ENCODE measurements around the gene CD82. TPM values are rescaled to one million over a fixed set of nuclear protein-coding genes. Genes with fewer than 3 reads are reported as not detected.
A peak's percentile ranks its signal among the peaks of the same experiment; 100 is the strongest.

Gene CD82, protein sequence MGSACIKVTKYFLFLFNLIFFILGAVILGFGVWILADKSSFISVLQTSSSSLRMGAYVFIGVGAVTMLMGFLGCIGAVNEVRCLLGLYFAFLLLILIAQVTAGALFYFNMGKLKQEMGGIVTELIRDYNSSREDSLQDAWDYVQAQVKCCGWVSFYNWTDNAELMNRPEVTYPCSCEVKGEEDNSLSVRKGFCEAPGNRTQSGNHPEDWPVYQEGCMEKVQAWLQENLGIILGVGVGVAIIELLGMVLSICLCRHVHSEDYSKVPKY
- 0.61 and 1.0 TPM in 2 replicates for polyA plus RNA-seq (2013)

DNA sequence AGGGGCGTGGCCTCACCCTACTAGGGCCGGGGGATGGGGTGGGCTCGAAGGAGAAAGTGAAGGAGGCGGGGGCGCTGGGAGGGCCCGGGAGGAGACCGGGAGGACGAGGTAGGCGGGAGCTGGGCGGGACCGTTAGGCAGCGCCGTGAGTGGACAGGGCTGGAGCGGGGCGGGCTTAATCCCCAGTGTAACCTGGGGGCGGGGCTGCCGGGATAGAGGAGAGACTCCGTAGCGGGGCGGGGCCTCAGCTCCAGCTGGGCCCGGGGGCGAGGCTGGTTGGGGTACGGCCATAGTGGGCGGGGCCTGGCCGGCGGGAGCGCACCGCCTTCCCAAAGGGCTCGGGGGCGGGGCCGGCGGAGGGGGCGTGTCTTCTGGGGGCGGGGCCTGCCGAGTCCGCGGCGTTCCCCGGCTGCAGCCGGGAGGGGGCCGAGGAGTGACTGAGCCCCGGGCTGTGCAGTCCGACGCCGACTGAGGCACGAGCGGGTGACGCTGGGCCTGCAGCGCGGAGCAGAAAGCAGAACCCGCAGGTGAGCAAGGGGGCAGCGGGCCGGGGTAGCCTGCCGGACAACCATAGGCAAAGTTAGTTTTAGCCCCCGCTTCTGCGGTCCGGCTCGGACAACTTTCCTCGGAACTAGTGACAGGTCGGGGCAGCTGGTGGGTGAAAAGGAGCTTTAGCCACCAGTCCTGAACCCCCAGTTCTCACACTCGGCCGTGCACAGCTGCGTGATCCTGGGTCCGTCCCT, at the start of gene CD82:
Gene CD82 (plus strand): TSS at position 453 of the 742 bp plus-strand sequence. CDS start 29,000 bp downstream, outside the sequence.
- Histone ChIP-seq H2AFZ (ENCODE audit: insufficient read depth, low read length, poor library complexity) (peak within 1 kb of the TSS; percentile 70), H3K79me1 (ENCODE audit: low read length) (peaks cover 4% of the 10 kb centered on the region), H3K4me1 (ENCODE audit: control insufficient read depth in 1 of 2, insufficient read depth in 2 of 2, low read length in 2 of 2) (peaks cover 6 to 16% of the 10 kb centered on the region in 2 experiments), H3K36me3 (ENCODE audit: control insufficient read depth in 1 of 2, insufficient read depth in 2 of 2, low read length in 2 of 2) (no peaks in the 10 kb centered on the region), H3K4me2 (ENCODE audit: low read length) (peak within 1 kb of the TSS; percentile 88), H4K91ac (ENCODE audit: low read depth, low read length) (peak within 1 kb of the TSS; percentile 36), H3K79me2 (ENCODE audit: control insufficient read depth, insufficient read depth, low read length, poor library complexity) (no peaks in the 10 kb centered on the region), H2BK12ac (ENCODE audit: low read length) (no peak within 1 kb of the TSS), H2AK5ac (ENCODE audit: low read length) (no peak within 1 kb of the TSS), H3K27me3 (ENCODE audit: insufficient read depth, low read length) (peaks cover 6% of the 10 kb centered on the region), H3K4ac (ENCODE audit: low read depth, low read length) (no peak within 1 kb of the TSS), H3K9ac (ENCODE audit: low read length) (peak within 1 kb of the TSS; percentile 0), H4K8ac (ENCODE audit: low read depth, low read length) (peak within 1 kb of the TSS; percentile 82), H3K18ac (ENCODE audit: low read length) (no peak within 1 kb of the TSS), H3K4me3 (ENCODE audit: low read depth, low read length) (peak within 1 kb of the TSS; percentile 67), H3K23ac (ENCODE audit: low read length) (no peak within 1 kb of the TSS), H4K12ac (ENCODE audit: low read depth, low read length) (no peak within 1 kb of the TSS), H2BK120ac (ENCODE audit: insufficient read depth, low read length, poor library complexity) (no peak within 1 kb of the TSS), H3K27ac (ENCODE audit: low read depth, low read length) (no peak within 1 kb of the TSS), H3K14ac (ENCODE audit: low read length) (no peak within 1 kb of the TSS), H3K9me3 (ENCODE audit: insufficient read depth, low read depth, low read length) (peaks cover 4% of the 10 kb centered on the region), H2BK5ac (ENCODE audit: low read depth, low read length, poor library complexity) (no peak within 1 kb of the TSS)
- peak; percentile 97 for DNase-seq
- whole genome bisulfite sequencing (ENCODE audit: extremely low coverage, insufficient coverage, insufficient read length) = no CpG with 5 or more reads among the region's 64 CpGs

DNA sequence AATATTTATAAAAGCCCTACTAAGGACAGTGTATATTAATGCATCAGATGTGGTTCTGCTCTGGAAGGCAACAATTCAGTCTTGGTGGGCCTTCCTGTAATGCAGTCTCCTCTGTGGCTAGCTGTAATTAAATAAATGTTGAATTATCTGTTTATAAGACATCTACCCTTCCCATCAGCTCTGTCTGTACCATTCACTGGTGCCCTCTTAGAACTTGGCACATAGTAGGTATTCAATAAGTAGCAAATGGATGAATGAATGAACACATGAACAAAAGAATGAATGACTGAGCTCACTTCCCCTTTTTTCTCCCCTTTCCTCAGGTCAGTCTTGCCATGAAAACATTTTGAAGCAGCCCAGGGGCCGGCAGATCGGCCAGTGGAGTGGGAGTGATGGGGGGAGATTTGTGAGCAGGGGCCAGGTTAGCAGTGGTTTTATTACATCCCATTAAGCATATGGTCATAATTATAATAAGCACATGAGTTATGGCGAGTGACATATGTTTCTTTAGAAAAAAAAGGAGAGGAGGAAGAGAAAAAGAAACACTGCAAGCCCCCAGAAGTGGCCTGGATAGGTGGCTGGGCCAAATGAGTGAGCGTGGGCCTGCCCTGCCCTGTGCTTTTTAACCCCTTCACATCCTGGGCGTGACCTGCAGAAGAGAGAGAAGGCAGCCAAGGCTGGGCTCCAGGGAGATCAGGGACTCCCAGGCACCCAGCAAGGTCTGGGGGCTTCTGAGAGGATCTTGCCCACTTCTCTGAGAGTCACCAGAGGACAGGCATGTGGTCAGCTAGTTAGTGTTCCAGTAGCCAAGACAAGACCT, 48.6 kb upstream of the CD82 start:
- Histone ChIP-seq H3K79me1 (ENCODE audit: low read length) (no peaks in the 10 kb centered on the region), H4K12ac (ENCODE audit: low read depth, low read length) (no peak overlapping the region), H2BK12ac (ENCODE audit: low read length) (no peak overlapping the region), H3K14ac (ENCODE audit: low read length) (no peak overlapping the region), H2AK5ac (ENCODE audit: low read length) (no peak overlapping the region), H3K9ac (ENCODE audit: low read length) (no peak overlapping the region), H3K27me3 (ENCODE audit: insufficient read depth, low read length) (no peaks in the 10 kb centered on the region), H3K4ac (ENCODE audit: low read depth, low read length) (no peak overlapping the region), H3K27ac (ENCODE audit: low read depth, low read length) (no peak overlapping the region), H4K91ac (ENCODE audit: low read depth, low read length) (no peak overlapping the region), H3K4me3 (ENCODE audit: low read depth, low read length) (no peak overlapping the region), H3K4me2 (ENCODE audit: low read length) (no peak overlapping the region), H3K79me2 (ENCODE audit: control insufficient read depth, insufficient read depth, low read length, poor library complexity) (no peaks in the 10 kb centered on the region), H3K18ac (ENCODE audit: low read length) (no peak overlapping the region), H2BK120ac (ENCODE audit: insufficient read depth, low read length, poor library complexity) (no peak overlapping the region), H2AFZ (ENCODE audit: insufficient read depth, low read length, poor library complexity) (no peak overlapping the region), H3K23ac (ENCODE audit: low read length) (no peak overlapping the region), H3K36me3 (ENCODE audit: control insufficient read depth in 1 of 2, insufficient read depth in 2 of 2, low read length in 2 of 2) (no peaks in the 10 kb centered on the region), H2BK5ac (ENCODE audit: low read depth, low read length, poor library complexity) (no peak overlapping the region), H3K4me1 (ENCODE audit: control insufficient read depth in 1 of 2, insufficient read depth in 2 of 2, low read length in 2 of 2) (peaks cover 4 to 5% of the 10 kb centered on the region in 2 experiments), H3K9me3 (ENCODE audit: insufficient read depth, low read depth, low read length) (no peaks in the 10 kb centered on the region), H4K8ac (ENCODE audit: low read depth, low read length) (no peak overlapping the region)
- WGBS (ENCODE audit: extremely low coverage, insufficient coverage, insufficient read length) = no CpG with 5 or more reads among the region's 5 CpGs
- no peak for DNase-seq

DNA sequence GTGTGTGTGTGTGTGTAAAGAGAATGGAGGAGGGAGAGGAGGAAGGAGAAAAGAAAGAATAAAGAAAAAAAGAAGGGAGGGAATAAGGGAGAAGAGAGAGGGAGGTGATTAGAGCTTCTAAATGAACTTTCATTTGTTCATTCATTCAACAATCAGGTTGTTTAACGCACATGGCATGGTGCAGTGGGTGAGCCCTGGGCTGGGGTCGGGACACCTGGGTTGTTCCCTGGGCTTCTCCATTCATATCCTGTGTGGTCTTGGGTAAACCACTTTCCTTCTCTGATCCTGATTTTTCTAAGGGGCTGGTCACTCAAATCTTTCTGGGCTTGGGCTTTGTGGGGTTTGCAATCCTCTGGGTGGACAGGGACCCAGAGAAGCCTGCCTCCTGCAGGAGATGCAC, 47.9 kb upstream of the CD82 start:
- peaks cover 4 to 5% of the 10 kb centered on the region in 2 experiments for H3K4me1 ChIP-seq (ENCODE audit: control insufficient read depth in 1 of 2, insufficient read depth in 2 of 2, low read length in 2 of 2)

DNA sequence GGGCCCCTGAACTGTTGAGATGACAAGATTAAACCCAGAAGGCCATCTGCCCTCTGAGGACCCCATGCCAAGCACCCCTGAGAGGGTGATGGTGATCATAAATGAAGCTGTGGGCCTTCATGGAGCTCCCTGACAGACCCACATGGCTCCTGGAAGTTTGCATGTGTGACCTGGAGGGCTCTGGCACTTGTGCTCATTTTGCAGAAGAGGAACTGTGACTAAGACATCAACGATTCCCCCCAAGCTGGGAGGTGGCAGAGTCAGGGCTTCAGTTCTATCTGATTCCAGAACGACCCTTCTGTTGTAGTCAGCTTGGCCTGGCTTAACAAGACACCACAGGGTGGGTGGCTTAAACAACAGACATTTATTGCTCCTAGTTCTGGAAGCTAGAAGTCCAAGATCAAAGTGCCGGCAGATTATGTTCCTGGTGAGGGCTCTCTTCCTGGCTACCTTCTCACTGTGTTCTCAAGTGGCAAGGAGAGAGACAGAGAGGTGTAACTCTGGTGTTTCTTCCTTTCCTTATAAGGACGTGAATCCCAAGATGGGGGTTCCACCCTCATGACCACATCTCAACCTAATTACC, 46.4 kb upstream of the CD82 start:
- Histone ChIP-seq H4K91ac (ENCODE audit: low read depth, low read length) (no peak overlapping the region), H3K4me3 (ENCODE audit: low read depth, low read length) (no peak overlapping the region), H3K79me2 (ENCODE audit: control insufficient read depth, insufficient read depth, low read length, poor library complexity) (no peaks in the 10 kb centered on the region), H2BK120ac (ENCODE audit: insufficient read depth, low read length, poor library complexity) (no peak overlapping the region), H3K14ac (ENCODE audit: low read length) (no peak overlapping the region), H3K79me1 (ENCODE audit: low read length) (no peaks in the 10 kb centered on the region), H2BK12ac (ENCODE audit: low read length) (no peak overlapping the region), H3K27ac (ENCODE audit: low read depth, low read length) (no peak overlapping the region), H4K12ac (ENCODE audit: low read depth, low read length) (no peak overlapping the region), H3K4me1 (ENCODE audit: control insufficient read depth in 1 of 2, insufficient read depth in 2 of 2, low read length in 2 of 2) (peaks cover 4 to 5% of the 10 kb centered on the region in 2 experiments), H3K4me2 (ENCODE audit: low read length) (no peak overlapping the region), H3K36me3 (ENCODE audit: control insufficient read depth in 1 of 2, insufficient read depth in 2 of 2, low read length in 2 of 2) (no peaks in the 10 kb centered on the region), H3K9ac (ENCODE audit: low read length) (no peak overlapping the region), H2BK5ac (ENCODE audit: low read depth, low read length, poor library complexity) (no peak overlapping the region), H2AFZ (ENCODE audit: insufficient read depth, low read length, poor library complexity) (no peak overlapping the region), H3K23ac (ENCODE audit: low read length) (no peak overlapping the region), H3K18ac (ENCODE audit: low read length) (no peak overlapping the region), H3K4ac (ENCODE audit: low read depth, low read length) (no peak overlapping the region), H2AK5ac (ENCODE audit: low read length) (no peak overlapping the region), H4K8ac (ENCODE audit: low read depth, low read length) (no peak overlapping the region), H3K9me3 (ENCODE audit: insufficient read depth, low read depth, low read length) (no peaks in the 10 kb centered on the region), H3K27me3 (ENCODE audit: insufficient read depth, low read length) (no peaks in the 10 kb centered on the region)
- WGBS (ENCODE audit: extremely low coverage, insufficient coverage, insufficient read length) = no CpG with 5 or more reads among the region's 4 CpGs
- no peak for DNase-seq

More for the DNA sequence above, 47.9 kb upstream of the CD82 start:
- Histone ChIP-seq H4K8ac (ENCODE audit: low read depth, low read length) (no peak overlapping the region), H3K4me3 (ENCODE audit: low read depth, low read length) (no peak overlapping the region), H2BK12ac (ENCODE audit: low read length) (no peak overlapping the region), H2BK5ac (ENCODE audit: low read depth, low read length, poor library complexity) (no peak overlapping the region), H2BK120ac (ENCODE audit: insufficient read depth, low read length, poor library complexity) (no peak overlapping the region), H3K9me3 (ENCODE audit: insufficient read depth, low read depth, low read length) (no peaks in the 10 kb centered on the region), H3K36me3 (ENCODE audit: control insufficient read depth in 1 of 2, insufficient read depth in 2 of 2, low read length in 2 of 2) (no peaks in the 10 kb centered on the region), H3K4ac (ENCODE audit: low read depth, low read length) (no peak overlapping the region), H4K91ac (ENCODE audit: low read depth, low read length) (no peak overlapping the region), H3K9ac (ENCODE audit: low read length) (no peak overlapping the region), H3K27me3 (ENCODE audit: insufficient read depth, low read length) (no peaks in the 10 kb centered on the region), H2AK5ac (ENCODE audit: low read length) (no peak overlapping the region), H2AFZ (ENCODE audit: insufficient read depth, low read length, poor library complexity) (no peak overlapping the region), H3K79me2 (ENCODE audit: control insufficient read depth, insufficient read depth, low read length, poor library complexity) (no peaks in the 10 kb centered on the region), H3K23ac (ENCODE audit: low read length) (no peak overlapping the region), H4K12ac (ENCODE audit: low read depth, low read length) (no peak overlapping the region), H3K27ac (ENCODE audit: low read depth, low read length) (no peak overlapping the region), H3K79me1 (ENCODE audit: low read length) (no peaks in the 10 kb centered on the region), H3K18ac (ENCODE audit: low read length) (no peak overlapping the region), H3K4me2 (ENCODE audit: low read length) (no peak overlapping the region), H3K14ac (ENCODE audit: low read length) (no peak overlapping the region)
- no peak for DNase-seq
- no CpG with 5 or more reads among the region's 2 CpGs for WGBS (ENCODE audit: extremely low coverage, insufficient coverage, insufficient read length)
